Fibroblast of the aortic adventitia (primary cell): ENCODE measurements around the gene C1QTNF12. TPM values are rescaled to one million over a fixed set of nuclear protein-coding genes. Genes with fewer than 3 reads are reported as not detected.

Experiments used
- DNase-seq: peaks from one replicate; pipeline ENCODE4 v3.0.0-alpha.2; 2010; ENCODE audit warnings: low read depth
- H3K4me3 ChIP-seq: 2 replicates; pipeline ENCODE4 v1.5.1; 2011; ENCODE audit warnings: low read depth, mild to moderate bottlenecking, control low read depth, low read length, moderate library complexity
- total RNA-seq: library from RNA; depleted of rRNA; stranded (reverse); fragments of >200 nt; gene quantifications from 2 replicates; pipeline ENCODE4 v1.2.3, GENCODE V29; 2012; ENCODE audit warnings: low replicate concordance
- TF ChIP-seq, protein P1 (sequence below): IDR thresholded peaks from 2 replicates; pipeline ENCODE4 v1.5.1; 2011; ENCODE audit warnings: mild to moderate bottlenecking, low read length, control low read depth, inconsistent platforms; ENCODE audit not compliant: insufficient read depth

C1QTNF12 gene
- total RNA-seq, 1 donor: 1.4 TPM

DNA sequence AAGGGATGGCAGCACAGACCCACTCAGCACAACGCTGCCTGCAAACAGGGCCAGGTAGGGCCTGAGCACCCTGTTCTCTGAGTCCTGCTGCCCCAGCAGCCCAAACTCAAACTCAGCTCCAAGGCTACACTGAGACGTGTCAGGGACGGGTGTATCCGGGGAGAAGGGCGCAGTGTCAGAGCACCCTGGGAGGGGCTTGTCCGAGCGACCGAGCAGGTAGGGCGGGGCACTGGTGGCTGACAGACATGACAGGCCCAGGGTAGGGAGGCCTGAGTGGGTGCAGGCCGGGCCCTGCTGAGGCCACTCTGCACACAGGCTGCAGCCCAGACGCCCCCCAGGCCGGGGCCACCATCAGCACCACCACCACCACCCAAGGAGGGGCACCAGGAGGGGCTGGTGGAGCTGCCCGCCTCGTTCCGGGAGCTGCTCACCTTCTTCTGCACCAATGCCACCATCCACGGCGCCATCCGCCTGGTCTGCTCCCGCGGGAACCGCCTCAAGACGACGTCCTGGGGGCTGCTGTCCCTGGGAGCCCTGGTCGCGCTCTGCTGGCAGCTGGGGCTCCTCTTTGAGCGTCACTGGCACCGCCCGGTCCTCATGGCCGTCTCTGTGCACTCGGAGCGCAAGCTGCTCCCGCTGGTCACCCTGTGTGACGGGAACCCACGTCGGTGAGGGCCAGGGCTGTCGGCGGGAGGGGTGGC lies 39.2 kb upstream of the C1QTNF12 start:
- TF ChIP-seq, protein P1, sequence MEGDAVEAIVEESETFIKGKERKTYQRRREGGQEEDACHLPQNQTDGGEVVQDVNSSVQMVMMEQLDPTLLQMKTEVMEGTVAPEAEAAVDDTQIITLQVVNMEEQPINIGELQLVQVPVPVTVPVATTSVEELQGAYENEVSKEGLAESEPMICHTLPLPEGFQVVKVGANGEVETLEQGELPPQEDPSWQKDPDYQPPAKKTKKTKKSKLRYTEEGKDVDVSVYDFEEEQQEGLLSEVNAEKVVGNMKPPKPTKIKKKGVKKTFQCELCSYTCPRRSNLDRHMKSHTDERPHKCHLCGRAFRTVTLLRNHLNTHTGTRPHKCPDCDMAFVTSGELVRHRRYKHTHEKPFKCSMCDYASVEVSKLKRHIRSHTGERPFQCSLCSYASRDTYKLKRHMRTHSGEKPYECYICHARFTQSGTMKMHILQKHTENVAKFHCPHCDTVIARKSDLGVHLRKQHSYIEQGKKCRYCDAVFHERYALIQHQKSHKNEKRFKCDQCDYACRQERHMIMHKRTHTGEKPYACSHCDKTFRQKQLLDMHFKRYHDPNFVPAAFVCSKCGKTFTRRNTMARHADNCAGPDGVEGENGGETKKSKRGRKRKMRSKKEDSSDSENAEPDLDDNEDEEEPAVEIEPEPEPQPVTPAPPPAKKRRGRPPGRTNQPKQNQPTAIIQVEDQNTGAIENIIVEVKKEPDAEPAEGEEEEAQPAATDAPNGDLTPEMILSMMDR: no peak
- DNase-seq: no peak
- no peak overlapping the region for H3K4me3 ChIP-seq

DNA sequence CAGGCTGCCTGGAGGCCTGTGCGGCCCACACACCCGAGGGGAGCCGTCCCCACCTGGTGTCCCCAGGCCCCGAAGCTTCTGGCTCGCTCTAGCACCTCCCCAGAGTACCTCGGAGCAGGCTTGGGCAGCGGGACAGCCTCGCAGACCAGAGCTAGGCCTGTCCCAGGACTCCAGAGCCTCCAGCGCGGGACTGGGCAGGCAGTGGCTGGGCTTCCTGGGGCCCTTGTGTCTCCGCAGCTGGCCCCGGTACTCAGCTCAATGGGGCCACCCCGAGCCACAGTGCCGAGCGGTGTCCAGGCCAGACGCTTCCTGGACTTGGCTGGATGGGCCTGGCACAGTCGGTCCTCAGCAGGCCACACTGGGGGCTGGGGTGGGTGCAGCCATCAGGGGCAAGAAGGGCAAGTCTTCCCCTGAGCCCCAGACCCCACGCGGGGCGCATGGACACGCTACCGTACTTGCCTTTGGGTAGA lies 38.6 kb upstream of the C1QTNF12 start:
- TF ChIP-seq, protein P1: no peak
- no peak for DNase-seq
- no peak overlapping the region for H3K4me3 ChIP-seq

DNA sequence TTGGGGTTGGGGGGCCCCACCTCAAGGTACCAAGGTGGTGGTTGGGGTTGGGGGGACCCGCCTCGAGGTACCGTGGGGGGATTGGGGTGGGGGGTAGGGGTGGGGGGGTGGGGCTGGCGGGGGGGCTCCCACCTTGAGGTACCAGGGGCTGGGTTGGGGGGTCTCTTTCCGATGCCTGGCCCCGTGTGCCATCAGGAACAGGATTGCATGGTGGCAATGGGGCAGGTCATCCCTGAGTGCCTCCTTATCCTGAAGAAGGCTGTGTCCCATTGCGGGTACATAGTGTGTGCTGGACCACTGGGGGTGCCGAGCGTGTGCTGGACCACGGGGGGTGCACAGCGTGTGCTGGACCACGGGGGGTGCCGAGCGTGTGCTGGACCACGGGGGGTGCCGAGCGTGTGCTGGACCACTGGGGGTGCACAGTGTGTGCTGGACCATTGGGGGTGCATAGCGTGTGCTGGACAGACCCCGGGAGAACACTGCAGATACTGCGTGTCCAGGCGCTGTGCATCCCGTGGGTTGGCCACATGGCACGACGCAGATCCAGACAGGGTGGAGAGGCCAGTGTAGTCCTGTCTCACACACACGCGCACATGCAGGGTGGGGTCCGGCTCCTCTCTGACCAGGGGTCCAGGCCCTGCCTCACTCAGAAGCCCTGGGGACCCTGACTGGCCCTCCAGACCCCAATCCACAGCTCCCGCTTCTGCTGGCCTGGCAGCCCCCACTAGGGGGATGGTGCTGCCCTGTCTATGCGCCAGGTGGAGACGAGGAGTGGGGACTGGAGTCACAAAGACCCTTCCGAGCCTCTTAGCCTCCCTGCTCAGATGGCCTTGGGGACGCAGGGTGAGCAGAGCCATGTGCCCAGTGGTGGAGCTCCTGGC lies 37.9 kb upstream of the C1QTNF12 start:
- no peak for DNase-seq
- no peak overlapping the region for H3K4me3 ChIP-seq
- TF ChIP-seq, protein P1: no peak

DNA sequence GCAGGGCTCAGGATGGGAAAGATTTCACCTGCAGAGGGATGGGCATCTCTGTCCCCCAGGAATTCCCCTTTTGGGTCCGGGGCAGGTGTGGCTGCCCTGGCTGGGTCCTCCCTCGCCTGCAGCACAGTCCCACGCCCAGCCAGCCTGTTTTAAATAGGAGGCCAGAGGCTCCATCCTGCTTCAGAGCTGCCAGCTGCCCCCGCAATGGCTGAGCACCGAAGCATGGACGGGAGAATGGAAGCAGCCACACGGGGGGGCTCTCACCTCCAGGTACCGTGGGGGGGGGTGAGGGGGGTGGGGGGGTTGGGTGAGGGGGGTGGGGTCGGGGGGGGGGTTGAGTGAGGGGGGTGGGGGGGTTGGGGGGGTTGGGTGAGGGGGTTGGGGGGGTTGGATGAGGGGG lies 37.3 kb upstream of the C1QTNF12 start:
- H3K4me3 ChIP-seq: no peak overlapping the region
- DNase-seq: no peak
- TF ChIP-seq, protein P1: no peak

DNA sequence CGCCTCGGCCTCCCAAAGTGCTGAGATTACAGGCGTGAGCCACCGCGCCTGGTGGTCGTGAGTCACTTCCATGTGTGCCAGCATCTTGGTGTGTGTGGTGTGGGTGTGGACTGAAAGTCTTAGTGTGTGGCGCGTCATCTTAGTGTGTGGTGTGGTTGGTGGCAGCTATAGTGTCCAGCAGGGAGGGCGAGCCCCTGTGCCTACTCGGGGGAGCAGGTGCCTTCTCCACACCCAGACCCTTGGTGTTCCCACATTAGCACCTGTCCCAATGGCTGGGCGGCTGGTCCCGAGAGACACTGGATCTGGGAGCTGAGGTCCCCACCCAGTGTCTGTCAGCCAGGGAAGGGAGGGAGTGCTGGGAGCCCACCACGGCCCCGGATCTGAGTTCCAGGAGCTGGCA lies 36.5 kb upstream of the C1QTNF12 start:
- H3K4me3 ChIP-seq: no peak overlapping the region
- TF ChIP-seq, protein P1: no peak
- DNase-seq: no peak

DNA sequence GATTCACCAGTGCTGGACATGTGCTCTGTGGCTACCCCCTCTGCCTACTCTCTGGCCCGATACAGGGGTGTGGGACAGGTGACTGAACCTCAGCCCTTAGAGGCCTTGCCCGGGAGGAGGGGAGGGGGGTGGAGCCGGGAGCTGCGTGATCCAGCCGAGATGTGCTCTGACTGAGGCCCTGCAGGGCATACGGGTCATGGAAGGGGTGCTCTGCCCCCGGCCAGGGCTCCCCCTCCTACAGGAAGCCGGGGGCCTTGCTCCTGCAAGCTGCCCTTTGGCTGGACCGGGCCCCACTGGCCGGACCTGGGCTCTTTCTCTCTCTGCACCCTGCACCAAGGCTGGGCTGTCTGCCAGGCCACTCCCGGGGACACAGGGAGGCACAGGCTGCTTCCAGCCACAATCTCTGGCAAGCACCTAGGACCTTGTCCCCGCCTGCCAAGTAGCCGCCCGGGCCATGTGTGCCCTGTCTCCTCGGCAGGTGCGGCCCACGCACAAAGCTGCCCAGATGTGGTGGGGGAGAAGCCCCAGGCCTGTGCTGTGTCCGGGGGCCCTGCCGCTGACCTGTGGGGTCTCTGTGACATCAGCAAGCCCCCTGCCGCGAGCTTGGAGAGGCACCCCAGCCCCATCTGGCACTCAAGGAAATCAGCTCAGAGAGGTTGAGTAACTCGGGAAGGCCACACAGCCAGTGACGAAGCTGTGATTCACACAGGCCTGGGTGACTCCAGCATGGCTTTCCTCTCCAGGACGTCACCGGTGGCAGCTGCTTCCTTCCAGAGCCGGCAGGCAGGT lies 35.2 kb upstream of the C1QTNF12 start:
- DNase-seq: peak; percentile 41
- H3K4me3 ChIP-seq: no peak overlapping the region
- TF ChIP-seq, protein P1: no peak
